ENCODE data around the gene SLC5A10. TPM values are rescaled to one million over a fixed set of nuclear protein-coding genes. Genes with fewer than 3 reads are reported as not detected.

The SLC5A10 gene
- total and polyA plus RNA-seq, 12 donors, result 0.06 to 0.19 (median 0.10) TPM; not detected in 6

GRCh38 chr17:18986541-18987229, 34.7 kb downstream of the SLC5A10 start:
- 89 to 90% methylated on average over 21 of the region's 21 CpGs for WGBS, 2 donors
- DNase-seq, result no peak
- H3K36me3 ChIP-seq, result no peaks in the 10 kb centered on the region

DNA sequence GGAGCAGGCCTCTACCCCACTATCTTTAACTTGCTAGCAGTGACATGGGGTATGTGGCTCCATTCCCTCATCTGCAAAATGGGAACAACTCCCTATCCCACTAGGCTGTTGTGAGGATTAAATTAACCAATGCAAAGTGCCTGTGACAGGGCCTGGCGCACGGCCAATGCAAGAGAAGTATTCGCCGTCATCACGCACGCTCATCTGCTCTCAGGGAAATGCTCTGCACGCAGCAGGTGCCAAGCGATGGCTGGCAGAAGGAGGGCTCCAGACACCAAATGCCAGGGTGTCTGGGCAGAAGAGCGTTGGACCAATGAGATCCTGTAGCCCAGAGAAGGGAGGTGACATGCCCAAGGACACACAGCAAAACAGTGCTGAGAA, 35.3 kb downstream of the SLC5A10 start:
- no peak for ATAC-seq
- Histone ChIP-seq H3K36me3 (no peaks in the 10 kb centered on the region), H3K9me3 (no peaks in the 10 kb centered on the region), H3K4me3 (no peak overlapping the region), H3K27ac (no peak overlapping the region), H3K27me3 (no peaks in the 10 kb centered on the region), H3K4me1 (no peaks in the 10 kb centered on the region)
- no peak for DNase-seq
- TF ChIP-seq CTCF (IDR thresholded peaks at IDR 0.05), result no peak
- intact Hi-C loops (cut with DNase I), result loop anchor here in 1 of 10 donors (10.0 kb wide), 1 partner anchor 62 kb away; no protein-coding TSS in a partner anchor
- WGBS, 2 donors, result 83 to 94% methylated on average over 9 of the region's 9 CpGs

More at GRCh38 chr17:18986541-18987229, 34.7 kb downstream of the SLC5A10 start:
- no peak overlapping the region for H3K27ac ChIP-seq
- H3K9me3 ChIP-seq, result no peaks in the 10 kb centered on the region
- no peaks in the 10 kb centered on the region for H3K4me1 ChIP-seq
- no peaks in the 10 kb centered on the region for H3K27me3 ChIP-seq
- ATAC-seq, result no peak
- no peak for TF ChIP-seq CTCF (IDR thresholded peaks at IDR 0.05)
- intact Hi-C loops (cut with DNase I), result loop anchor here in 1 of 10 donors (10.0 kb wide), 1 partner anchor 62 kb away; no protein-coding TSS in a partner anchor
- H3K4me3 ChIP-seq, result no peak overlapping the region

- Histone ChIP-seq H3K4me1 (no peaks in the 10 kb centered on the region), H3K9me3 (no peaks in the 10 kb centered on the region), H3K36me3 (no peaks in the 10 kb centered on the region), H3K27me3 (no peaks in the 10 kb centered on the region), H3K27ac (no peak overlapping the region), H3K4me3 (no peak overlapping the region)
- no peak for DNase-seq
- intact Hi-C loops (cut with DNase I), result loop anchor here in 1 of 10 donors (10.0 kb wide), 1 partner anchor 63 kb away; no protein-coding TSS in a partner anchor
- no peak for TF ChIP-seq CTCF (IDR thresholded peaks at IDR 0.05)
- WGBS, 2 donors, result 73 to 79% methylated on average over 14 of the region's 14 CpGs
- ATAC-seq, result no peak
Observed at GRCh38 chr17:18987862-18988545, 36.0 kb downstream of the SLC5A10 start.

DNA sequence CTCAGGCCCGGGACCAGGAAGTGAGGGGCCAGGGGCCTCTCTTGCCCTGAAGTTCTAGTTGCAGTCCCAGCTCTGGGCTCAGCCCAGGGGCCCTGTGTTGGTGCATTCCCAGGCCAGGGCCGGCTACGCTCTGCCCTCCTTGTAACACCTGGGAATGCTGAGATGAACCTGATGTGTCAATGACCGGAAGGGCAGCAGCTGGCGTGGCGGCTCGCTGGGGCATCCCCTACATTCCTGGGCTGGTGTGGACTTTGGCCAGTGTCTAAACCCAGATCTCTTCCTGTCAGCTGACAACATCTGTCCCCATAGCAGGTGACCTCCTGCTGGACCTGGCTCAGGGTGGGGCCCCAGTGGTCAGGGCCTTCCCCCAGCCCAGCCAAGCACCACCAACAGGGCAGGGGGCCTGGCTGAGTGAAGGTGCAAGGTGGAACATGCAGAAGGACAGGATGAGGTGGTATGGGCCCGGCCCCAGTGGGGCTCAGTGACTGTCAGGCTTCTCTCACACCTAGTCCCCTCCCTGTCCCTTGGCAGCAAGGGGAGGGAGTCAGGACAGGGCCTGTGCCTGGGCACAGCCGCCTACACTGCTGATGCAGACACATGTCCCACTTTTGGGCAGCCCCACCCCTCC, 36.7 kb downstream of the SLC5A10 start:
- ATAC-seq (no peak), DNase-seq (no peak)
- H3K4me1 ChIP-seq, result no peaks in the 10 kb centered on the region
- intact Hi-C loops (cut with DNase I), result loop anchor here in 1 of 10 donors (10.0 kb wide), 1 partner anchor 64 kb away; no protein-coding TSS in a partner anchor
- no peak overlapping the region for H3K4me3 ChIP-seq
- 86 to 87% methylated on average over 8 to 9 of the region's 9 CpGs for WGBS, 2 donors
- TF ChIP-seq CTCF (IDR thresholded peaks at IDR 0.05), result no peak
- no peaks in the 10 kb centered on the region for H3K27me3 ChIP-seq
- H3K27ac ChIP-seq, result no peak overlapping the region
- no peaks in the 10 kb centered on the region for H3K9me3 ChIP-seq
- H3K36me3 ChIP-seq, result no peaks in the 10 kb centered on the region
